HL-60/S4 treated with phorbol 12-myristate 13-acetate at 8.2 ng/mL for 4 days and 3 days (cell line): ENCODE measurements around the gene LBP.
"Not testable (repeated sequence)": the region's sequence is repeated elsewhere in the genome, so short reads cannot be mapped to it uniquely, and the experiment has no call there.

Experiments
- in situ Hi-C: fragments of 300-500 bp; cut with MboI; formaldehyde crosslinking; loops from 2 replicates; pipeline ENCODE4 v1.15.0; 2022; ENCODE audit warnings: low sequenced_read_pairs

Gene LBP

GRCh38 chr20:38386851-38387250 lies 40.6 kb downstream of the LBP start:
- in situ Hi-C loops, result no loop called here

GRCh38 chr20:38387953-38388352 lies 41.7 kb downstream of the LBP start:
- in situ Hi-C loops, result no loop called here

- in situ Hi-C loops, result no loop called here
These were observed 46.1 kb downstream of the LBP start for GRCh38 chr20:38392356-38392755.

DNA sequence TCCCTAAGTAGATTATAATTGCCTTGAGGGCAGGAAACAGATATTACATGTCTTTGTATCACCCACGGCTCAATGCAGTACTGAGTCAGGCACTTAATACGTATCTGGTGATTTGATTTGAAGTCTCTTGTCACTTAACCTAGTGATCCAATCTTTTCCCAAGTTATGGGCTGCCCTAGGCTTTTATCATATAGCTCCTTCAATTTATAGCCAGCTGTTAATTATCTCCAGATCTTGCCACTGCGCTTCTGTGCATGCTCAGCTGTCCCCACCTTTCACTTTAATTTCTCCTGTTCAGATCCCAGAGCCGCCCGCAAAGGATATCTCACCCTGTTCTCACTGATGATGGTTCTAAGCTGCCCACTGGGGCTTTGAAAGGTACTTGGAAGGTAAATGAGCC lies 47.0 kb downstream of the LBP start:
- in situ Hi-C loops, result no loop called here

- in situ Hi-C loops, result no loop called here
These were observed 48.9 kb downstream of the LBP start for GRCh38 chr20:38395165-38395564.

- in situ Hi-C loops, result not testable (repeated sequence)
These were observed 49.6 kb downstream of the LBP start for GRCh38 chr20:38395751-38396395.

DNA sequence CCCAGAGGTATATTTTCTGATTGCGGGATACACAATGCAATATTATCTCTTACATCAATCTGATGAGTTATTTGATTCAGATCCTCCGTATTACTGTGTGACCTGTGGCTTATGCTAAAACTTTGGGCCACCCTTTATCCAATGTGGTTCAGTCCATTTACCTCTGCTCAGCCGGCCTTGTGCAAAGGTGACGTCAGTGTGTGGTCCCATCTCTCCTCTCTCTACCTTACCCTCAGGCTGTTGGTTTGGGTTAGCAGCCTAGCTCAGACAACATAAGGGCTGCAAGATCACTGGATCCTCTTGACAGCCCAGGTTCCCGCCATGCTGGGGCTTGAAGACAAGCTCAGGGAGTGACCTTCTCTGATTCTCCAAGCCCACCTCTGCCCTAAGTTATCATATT lies 55.8 kb downstream of the LBP start:
- in situ Hi-C loops, result loop anchor here (25.0 kb wide), 2 partner anchors 340 to 840 kb away; no protein-coding TSS in a partner anchor

- in situ Hi-C loops, result loop anchor here (25.0 kb wide), 2 partner anchors 341 to 841 kb away; no protein-coding TSS in a partner anchor
These were observed 56.5 kb downstream of the LBP start for GRCh38 chr20:38402816-38403215.

DNA sequence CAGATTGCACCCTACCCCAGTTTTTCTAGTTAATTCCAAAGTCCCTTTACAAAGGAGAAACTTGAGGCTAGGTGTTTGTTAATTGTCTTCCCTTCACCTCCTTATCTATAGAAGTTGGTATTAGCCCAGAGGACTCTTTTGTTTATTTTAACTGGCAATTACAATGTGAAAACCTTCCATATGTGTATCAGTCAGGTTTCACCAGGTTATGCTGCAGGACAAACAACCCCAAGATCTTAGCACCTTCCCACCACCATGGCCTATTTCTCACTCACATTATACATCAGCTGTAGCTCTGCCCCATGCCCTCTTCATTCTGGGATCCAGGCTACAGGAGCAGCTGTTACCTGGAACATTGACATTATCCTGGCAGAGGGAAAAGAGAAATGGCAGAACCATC lies 57.7 kb downstream of the LBP start:
- in situ Hi-C loops, result loop anchor here (25.0 kb wide), 2 partner anchors 342 to 842 kb away; no protein-coding TSS in a partner anchor

- in situ Hi-C loops, result loop anchor here (25.0 kb wide), 2 partner anchors 343 to 843 kb away; no protein-coding TSS in a partner anchor
These were observed 58.9 kb downstream of the LBP start for GRCh38 chr20:38405132-38405531.

GRCh38 chr20:38406476-38406875 lies 60.2 kb downstream of the LBP start:
- in situ Hi-C loops, result loop anchor here (25.0 kb wide), 2 partner anchors 344 to 844 kb away; no protein-coding TSS in a partner anchor

GRCh38 chr20:38407321-38407720 lies 61.0 kb downstream of the LBP start:
- in situ Hi-C loops, result loop anchor here (25.0 kb wide), 2 partner anchors 345 to 845 kb away; no protein-coding TSS in a partner anchor

- in situ Hi-C loops, result loop anchor here (25.0 kb wide), 2 partner anchors 346 to 846 kb away; no protein-coding TSS in a partner anchor
These were observed 61.5 kb downstream of the LBP start for GRCh38 chr20:38407822-38408221.

DNA sequence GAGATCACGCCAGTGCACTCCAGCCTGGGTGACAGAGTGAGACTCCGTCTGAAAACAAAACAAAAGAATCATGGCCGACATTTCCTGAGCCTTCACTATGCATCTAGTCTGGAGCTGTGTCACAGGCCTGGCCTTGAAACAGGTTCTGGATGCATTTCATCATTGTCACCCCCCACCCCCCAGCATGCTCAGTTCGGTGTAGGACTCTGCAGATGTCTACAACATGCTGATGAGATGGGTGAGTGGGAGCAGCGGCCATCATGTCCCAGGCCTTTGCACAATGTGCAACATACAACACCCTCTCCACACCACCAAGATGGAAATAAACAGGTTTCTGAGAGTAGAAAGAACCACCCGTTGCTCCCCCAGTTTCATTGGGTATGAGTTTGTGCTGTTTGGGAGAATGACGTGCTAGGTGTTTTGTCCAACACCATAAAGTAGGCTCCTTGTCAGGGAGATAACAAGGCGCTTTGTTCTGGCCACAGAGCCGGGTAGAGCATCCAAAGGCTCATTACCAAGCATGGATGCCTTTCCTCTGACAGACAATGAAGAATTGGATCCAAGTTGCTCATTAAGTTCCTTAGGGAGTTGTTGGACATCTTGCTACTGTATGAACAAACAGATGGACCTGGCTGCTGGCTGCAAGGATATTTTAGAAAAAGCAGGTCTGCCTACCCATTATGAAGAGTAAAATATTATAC lies 66.7 kb downstream of the LBP start:
- in situ Hi-C loops, result loop anchor here (25.0 kb wide), 2 partner anchors 351 to 851 kb away; no protein-coding TSS in a partner anchor

DNA sequence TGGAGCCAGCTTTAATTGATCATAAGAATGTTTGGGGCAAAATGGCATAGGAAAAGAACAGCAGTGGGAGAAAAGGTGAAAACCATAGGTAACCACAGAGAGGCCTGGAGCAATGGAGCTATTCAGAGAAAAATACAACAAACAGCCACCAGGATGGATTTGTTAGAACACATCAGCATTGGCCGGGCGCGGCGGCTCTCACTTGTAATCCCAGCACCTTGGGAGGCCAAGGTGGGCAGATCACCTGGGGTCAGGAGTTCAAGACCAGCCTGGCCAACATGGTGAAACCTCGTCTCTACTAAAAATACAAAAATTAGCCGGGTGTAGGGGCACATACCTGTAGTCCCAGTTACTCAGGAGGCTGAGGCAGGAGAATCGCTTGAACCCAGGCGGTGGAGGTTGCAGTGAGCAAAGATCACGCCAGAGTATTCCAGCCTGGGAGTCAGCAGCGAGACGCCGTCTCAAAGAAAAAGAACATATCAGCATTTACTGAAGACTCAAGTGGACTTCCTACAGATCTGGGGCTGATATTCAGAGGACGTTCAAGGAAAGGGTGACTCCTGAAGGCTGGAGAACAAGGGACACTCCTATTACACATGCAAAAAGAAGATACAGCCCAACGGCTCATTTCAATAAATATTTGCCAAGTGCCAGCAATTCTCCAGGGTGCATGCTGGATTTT lies 68.6 kb downstream of the LBP start:
- in situ Hi-C loops, result loop anchor here (25.0 kb wide), 2 partner anchors 353 to 853 kb away; no protein-coding TSS in a partner anchor

DNA sequence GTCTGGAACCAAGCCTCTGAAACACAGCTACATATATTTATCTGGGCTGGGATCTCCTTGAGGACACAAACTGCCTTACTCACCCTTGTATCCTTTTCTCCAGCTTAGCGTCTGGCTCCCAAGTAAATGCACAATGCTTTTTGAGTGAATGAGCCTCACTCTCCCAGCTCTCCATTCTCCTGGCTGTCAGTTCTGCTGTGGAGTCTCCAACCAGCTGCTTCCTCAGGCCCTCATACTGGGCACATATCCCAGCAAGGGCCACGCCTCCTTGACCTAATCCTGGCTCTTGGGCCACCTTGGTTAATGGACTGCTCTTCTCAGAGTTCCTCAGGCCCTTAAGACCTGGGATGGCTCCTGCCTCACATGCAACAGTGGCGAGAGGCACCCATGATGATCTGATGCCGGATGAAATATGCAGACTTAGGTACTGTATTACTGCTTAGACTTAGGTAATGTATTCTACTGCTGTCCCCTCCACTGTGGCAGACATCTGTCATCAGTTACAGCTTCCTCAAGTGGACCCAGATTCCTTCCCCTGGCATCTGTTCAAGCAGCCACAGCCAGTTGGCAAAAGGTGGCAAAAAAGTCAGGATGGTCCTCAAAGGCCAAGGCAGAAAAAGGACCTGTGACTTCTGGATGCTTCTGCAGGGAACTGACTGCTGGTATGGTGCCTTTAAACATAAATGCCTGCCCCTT lies 72.4 kb downstream of the LBP start:
- in situ Hi-C loops, result loop anchor here (25.0 kb wide), 2 partner anchors 356 to 856 kb away; no protein-coding TSS in a partner anchor

- in situ Hi-C loops, result loop anchor here (25.0 kb wide), 2 partner anchors 358 to 858 kb away; no protein-coding TSS in a partner anchor
These were observed 74.3 kb downstream of the LBP start for GRCh38 chr20:38420388-38421085.

DNA sequence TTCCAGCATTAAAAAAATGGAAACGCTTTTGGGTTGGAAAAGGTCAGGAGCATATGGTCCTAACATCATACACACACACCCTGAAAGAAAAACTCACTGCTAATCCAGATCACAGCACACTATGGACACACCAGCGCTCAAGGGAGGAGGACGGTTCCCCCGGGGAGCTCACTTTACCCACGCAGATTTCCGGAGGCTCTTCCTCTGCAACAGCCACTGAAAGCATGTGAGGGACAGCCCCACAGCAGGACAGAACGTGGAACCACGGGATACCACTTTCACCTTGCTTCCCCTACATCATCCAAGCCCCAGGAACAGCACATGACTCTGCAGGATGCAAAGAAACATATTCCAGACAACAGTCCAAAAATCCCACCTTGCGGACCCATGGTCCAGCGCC lies 75.6 kb downstream of the LBP start:
- in situ Hi-C loops, result loop anchor here (25.0 kb wide), 2 partner anchors 360 to 860 kb away; no protein-coding TSS in a partner anchor

- in situ Hi-C loops, result loop anchor here (25.0 kb wide), 2 partner anchors 361 to 861 kb away; no protein-coding TSS in a partner anchor
These were observed 77.3 kb downstream of the LBP start for GRCh38 chr20:38423541-38423940.

DNA sequence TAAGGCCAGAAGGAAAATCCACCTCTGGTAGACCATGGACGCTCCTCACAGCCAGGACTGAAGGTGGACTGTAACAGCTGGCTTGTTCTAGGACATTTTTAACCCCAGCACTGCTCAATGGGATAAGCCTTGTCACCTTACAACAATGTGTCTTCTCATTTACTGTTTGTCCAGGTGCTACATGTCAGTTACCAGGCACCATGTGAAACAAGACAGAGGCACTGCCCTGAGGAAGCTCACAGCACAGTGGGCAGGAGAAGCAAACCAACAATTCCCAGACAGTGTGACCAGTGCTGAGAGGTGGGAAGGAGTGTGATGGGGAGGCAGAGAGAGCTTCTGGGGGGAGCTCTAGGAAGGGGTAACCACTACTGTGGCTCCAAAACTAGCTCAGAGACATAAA lies 78.1 kb downstream of the LBP start:
- in situ Hi-C loops, result loop anchor here (25.0 kb wide), 2 partner anchors 362 to 862 kb away; no protein-coding TSS in a partner anchor
